ENCODE measurements around the gene KLHL26. TPM values are rescaled to one million over a fixed set of nuclear protein-coding genes. Genes with fewer than 3 reads are reported as not detected.

Gene KLHL26
- total RNA-seq, 1 donor from 2014 or later = 12.0 TPM

DNA sequence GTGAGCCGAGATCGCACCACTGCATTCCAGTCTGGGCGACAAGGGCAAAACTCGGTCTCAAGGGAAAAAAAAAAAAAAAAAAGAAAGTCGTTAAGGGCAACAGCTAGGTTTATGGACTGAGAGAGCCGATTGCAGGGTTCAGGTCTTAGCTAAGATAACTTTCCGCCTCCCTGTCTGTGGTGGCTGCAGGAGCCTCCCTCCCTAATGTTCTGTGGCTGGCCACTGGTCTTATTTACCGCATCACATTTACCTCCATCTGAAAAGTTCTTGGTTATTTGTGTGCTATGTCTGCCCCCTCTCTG, 45.9 kb downstream of the KLHL26 start:
- no peak for DNase-seq
- TF ChIP-seq, protein P1, sequence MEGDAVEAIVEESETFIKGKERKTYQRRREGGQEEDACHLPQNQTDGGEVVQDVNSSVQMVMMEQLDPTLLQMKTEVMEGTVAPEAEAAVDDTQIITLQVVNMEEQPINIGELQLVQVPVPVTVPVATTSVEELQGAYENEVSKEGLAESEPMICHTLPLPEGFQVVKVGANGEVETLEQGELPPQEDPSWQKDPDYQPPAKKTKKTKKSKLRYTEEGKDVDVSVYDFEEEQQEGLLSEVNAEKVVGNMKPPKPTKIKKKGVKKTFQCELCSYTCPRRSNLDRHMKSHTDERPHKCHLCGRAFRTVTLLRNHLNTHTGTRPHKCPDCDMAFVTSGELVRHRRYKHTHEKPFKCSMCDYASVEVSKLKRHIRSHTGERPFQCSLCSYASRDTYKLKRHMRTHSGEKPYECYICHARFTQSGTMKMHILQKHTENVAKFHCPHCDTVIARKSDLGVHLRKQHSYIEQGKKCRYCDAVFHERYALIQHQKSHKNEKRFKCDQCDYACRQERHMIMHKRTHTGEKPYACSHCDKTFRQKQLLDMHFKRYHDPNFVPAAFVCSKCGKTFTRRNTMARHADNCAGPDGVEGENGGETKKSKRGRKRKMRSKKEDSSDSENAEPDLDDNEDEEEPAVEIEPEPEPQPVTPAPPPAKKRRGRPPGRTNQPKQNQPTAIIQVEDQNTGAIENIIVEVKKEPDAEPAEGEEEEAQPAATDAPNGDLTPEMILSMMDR (IDR thresholded peaks at IDR 0.05; ENCODE audit: partially characterized antibody, unreplicated experiment) = no peak
- Mint-ChIP-seq H3K9me3 (ENCODE audit: unreplicated experiment) (peaks cover 8% of the 10 kb centered on the region), H3K36me3 (ENCODE audit: unreplicated experiment) (no peaks in the 10 kb centered on the region), H3K27ac (ENCODE audit: unreplicated experiment) (peak overlapping the region; percentile 83), H3K4me3 (ENCODE audit: unreplicated experiment) (peak overlapping the region; percentile 78), H3K27me3 (ENCODE audit: unreplicated experiment) (peaks cover 3% of the 10 kb centered on the region), H3K4me1 (ENCODE audit: low read depth, unreplicated experiment) (peaks cover 4% of the 10 kb centered on the region)

GRCh38 chr19:18683109-18683957, 46.5 kb downstream of the KLHL26 start, which contains the start of gene CRTC1:
CRTC1 (plus strand) TSS chr19:18683680; CDS start chr19:18683703, 23 bp downstream.
- DNase-seq = peak; percentile 91
- H3K36me3 Mint-ChIP-seq (ENCODE audit: unreplicated experiment) = no peaks in the 10 kb centered on the region
- peak within 1 kb of the TSS; percentile 83 for H3K27ac Mint-ChIP-seq (ENCODE audit: unreplicated experiment)

DNA sequence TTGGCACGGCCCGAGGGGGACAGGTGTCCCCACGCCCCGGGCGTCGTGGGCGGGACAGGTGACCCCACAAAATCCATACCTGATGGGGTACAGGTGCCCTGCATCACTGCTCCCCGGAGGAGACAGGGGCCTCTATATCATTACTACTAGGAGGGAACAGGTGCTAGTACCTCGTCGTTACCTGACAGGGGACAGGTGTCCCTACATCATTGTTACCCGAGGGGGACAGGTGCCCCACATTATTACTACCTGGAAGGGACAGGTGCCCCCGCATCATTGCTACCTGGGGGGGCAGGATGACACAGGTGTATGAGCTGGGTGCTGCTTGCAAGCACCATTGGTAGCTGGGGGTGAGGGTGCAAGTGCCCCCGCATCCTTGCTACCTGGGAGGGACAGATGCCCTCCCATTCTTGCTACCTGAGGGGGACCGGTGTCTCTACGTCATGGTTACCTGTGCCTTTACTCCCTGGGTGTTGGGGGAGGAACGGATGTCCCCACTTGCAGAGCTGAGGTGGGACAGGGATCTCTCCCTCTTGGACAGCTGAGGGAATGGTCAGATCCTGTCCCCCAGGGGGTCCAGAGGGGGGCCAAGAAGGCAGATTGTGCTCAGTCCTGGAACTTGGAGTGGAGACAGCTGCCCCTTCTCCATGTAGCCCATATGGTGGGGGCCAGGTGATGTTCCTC, 47.3 kb downstream of the KLHL26 start:
- TF ChIP-seq, protein P1 (IDR thresholded peaks at IDR 0.05; ENCODE audit: partially characterized antibody, unreplicated experiment) = no peak
- Mint-ChIP-seq H3K27ac (ENCODE audit: unreplicated experiment) (no peak overlapping the region), H3K4me3 (ENCODE audit: unreplicated experiment) (peak overlapping the region; percentile 77), H3K36me3 (ENCODE audit: unreplicated experiment) (no peaks in the 10 kb centered on the region), H3K4me1 (ENCODE audit: low read depth, unreplicated experiment) (peaks cover 3% of the 10 kb centered on the region), H3K27me3 (ENCODE audit: unreplicated experiment) (peaks cover 3% of the 10 kb centered on the region), H3K9me3 (ENCODE audit: unreplicated experiment) (peaks cover 10% of the 10 kb centered on the region)
- no peak for DNase-seq

More at GRCh38 chr19:18683109-18683957, 46.5 kb downstream of the KLHL26 start, which contains the start of gene CRTC1:
- TF ChIP-seq, protein P1 (IDR thresholded peaks at IDR 0.05; ENCODE audit: partially characterized antibody, unreplicated experiment) = no peak
- Mint-ChIP-seq H3K9me3 (ENCODE audit: unreplicated experiment) (peaks cover 8% of the 10 kb centered on the region), H3K27me3 (ENCODE audit: unreplicated experiment) (peaks cover 3% of the 10 kb centered on the region), H3K4me3 (ENCODE audit: unreplicated experiment) (peak within 1 kb of the TSS; percentile 87), H3K4me1 (ENCODE audit: low read depth, unreplicated experiment) (peaks cover 3% of the 10 kb centered on the region)

DNA sequence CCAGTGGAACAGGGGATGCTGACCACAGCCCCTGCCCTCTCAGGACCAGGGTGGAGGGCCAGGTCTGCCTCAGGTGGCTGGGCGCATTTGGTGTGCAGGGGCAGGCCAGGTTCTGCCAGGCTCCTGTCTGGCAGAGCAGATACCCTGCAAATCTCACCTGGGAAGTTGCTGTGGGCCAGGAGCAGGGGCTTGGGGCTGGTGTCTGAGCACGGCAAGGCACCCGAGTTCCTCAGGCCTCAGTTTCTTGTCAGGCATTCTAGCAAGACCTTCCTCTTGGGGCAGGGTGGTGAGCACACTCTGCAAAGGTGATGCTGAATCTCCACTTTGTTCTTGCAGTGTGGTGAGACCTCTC, 47.8 kb downstream of the KLHL26 start:
- Mint-ChIP-seq H3K9me3 (ENCODE audit: unreplicated experiment) (peaks cover 10% of the 10 kb centered on the region), H3K27me3 (ENCODE audit: unreplicated experiment) (peaks cover 4% of the 10 kb centered on the region), H3K27ac (ENCODE audit: unreplicated experiment) (no peak overlapping the region), H3K4me3 (ENCODE audit: unreplicated experiment) (peak overlapping the region; percentile 77), H3K36me3 (ENCODE audit: unreplicated experiment) (no peaks in the 10 kb centered on the region), H3K4me1 (ENCODE audit: low read depth, unreplicated experiment) (peaks cover 4% of the 10 kb centered on the region)
- DNase-seq = no peak
- TF ChIP-seq, protein P1 (IDR thresholded peaks at IDR 0.05; ENCODE audit: partially characterized antibody, unreplicated experiment) = no peak
